H4 (cell line): ENCODE data around the gene NFX1. TPM values are rescaled to one million over a fixed set of nuclear protein-coding genes. Genes with fewer than 3 reads are reported as not detected.

Experiments
- DNase-seq: peaks from one replicate; pipeline ENCODE4 v3.0.0-alpha.2; 2015; ENCODE audit warnings: low spot score
- total RNA-seq: library from RNA; depleted of rRNA; stranded (reverse); fragments of >200 nt; shearing (Covaris generic); gene quantifications from 2 replicates; pipeline ENCODE4 v1.2.3, GENCODE V29; 2014; rRNA removed

Gene NFX1
- 15.2 and 19.8 TPM in 2 replicates for total RNA-seq

DNA sequence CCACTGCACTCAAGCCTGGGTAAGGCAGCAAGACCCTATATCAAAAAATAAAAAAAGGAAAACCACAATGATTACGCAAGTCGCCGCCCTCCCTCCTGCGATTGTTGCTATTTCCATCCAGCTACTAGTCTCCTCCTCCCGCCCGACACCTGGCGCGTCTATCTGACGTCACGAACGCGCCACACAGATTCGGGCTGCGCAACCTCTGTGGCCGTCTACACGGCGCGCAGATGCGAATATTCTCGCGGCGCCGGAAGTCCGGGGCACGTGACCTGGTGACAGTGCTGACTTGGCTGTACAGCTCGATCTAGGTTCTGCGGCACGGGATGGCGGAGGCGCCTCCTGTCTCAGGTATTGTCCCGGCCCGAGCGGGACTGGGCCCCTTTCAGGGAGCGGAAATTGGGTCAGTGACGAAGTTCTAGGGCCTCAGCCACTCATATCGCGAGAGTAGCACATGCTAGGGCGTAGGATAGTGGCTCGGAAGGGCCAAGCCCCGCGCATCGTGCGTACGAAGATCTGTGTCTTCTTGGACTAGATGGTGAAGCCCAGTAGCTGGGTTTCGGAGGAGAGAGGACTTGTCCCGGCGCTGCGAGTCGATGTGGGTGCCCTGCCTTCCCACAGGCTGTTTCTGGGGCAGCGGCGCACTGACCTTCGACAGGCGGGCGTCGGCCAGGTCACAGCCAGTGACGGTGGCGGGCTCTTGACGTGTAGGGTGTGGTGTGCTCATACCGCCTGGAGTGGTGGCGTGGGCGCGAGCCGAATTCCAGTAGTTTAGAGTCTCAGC lies at the start of gene NFX1:
TSS of gene NFX1 (plus strand) at position 270 of the 784 bp plus-strand sequence. CDS start at position 327, 57 bp downstream.
- peak; percentile 98 for DNase-seq

- no peak for DNase-seq
These were observed 49.0 kb upstream of the NFX1 start for GRCh38 chr9:33241298-33241697.

GRCh38 chr9:33242609-33243134 lies 47.6 kb upstream of the NFX1 start:
- no peak for DNase-seq

DNA sequence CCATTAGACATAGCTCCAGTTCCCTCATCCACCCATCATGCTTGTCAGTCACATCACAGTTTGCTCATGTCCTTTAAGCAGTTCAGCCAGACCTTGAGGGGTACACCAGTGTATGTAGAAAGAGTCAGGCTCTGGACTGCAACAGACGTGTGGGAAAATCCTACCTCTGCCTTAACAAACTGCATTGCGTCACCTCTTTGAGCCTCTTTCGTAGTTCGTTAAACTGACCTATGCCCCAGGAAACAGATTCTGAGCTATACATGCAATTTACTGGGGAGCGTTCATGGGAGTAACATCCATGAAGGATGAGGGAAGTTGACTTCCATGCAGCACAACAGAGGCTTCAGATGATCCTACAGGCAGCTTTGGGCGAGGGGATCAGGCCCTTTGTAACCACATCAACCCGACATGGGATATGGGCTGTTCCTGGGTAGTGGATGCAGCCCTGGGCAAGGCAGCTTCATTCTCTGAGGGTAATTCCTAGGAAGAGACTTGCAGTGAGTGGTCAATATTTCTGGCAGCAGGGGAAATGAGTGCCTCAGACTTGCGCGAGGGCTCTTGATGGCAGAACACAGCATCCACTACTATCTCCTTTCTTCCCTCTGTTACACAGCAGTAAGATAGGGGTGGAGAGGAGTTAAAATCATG lies 46.1 kb upstream of the NFX1 start:
- no peak for DNase-seq

DNA sequence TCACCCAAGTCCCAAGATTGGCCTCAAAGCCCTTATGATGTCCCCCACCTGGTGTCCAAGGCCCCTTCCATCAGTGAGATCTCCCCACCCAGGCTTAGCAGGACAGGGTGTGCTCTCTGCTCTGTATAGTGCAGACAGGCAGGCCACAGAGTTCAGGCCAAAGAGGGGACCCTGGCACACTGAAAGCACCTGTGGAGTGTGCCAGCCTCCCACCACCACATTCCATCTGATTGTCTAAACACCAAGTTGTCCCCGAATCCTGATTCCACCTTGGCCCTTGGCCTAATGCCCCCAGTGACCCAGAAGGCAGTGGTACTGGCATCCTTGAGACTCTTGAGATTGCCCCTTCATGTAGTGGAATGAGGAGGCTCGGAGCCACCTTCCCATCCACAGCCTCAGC lies 45.0 kb upstream of the NFX1 start:
- no peak for DNase-seq

GRCh38 chr9:33246269-33246860 lies 44.0 kb upstream of the NFX1 start:
- DNase-seq: no peak

- DNase-seq: no peak
These were observed 41.7 kb upstream of the NFX1 start for GRCh38 chr9:33248606-33249005.

DNA sequence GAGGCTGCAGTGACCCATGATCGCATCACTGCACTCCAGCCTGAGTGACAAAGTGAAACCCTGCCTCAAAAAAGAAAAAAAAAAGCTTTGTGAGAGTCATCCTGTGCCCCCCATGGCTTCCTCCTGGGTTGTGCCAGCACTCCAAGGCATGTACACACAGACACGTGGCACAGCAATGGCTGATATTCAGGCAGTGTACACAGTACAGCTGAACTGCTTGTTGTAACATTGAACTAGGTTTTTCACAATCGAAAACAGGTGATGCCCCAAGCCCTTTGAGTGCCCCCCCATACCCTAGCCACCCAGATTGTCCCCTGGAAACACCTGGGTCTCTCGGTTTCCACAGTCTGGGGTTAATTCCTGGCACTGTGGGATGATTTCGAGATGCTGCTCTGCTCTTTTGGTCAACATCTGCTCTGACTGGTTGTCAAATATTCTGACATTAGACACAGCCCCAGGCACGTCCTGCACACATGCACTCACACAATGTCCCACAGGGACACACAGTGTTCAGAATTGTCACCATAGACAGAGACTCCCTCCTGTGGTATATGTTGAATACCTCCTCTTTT lies 41.1 kb upstream of the NFX1 start:
- DNase-seq: no peak

- no peak for DNase-seq
These were observed 40.3 kb upstream of the NFX1 start for GRCh38 chr9:33249983-33250382.

- DNase-seq: no peak
These were observed 39.8 kb upstream of the NFX1 start for GRCh38 chr9:33250458-33250995.

DNA sequence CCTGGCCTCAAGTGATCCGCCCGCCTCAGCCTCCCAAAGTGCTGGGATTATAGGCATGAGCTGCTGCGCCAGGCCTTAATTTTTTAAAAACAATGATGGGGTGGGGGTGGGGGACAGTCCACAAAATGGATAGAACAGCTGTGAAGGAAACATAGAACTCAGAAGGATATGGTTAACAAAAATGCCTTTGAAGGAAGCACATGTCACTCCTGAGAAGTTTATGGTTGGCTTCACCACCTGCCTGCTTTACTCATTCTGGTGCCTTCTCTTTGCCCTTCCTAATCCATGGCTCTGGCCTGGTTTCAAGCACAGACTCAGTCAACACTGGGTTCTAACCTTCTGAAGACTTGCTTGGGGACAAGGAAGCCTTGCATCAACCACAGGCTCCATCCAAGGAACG lies 36.1 kb upstream of the NFX1 start:
- no peak for DNase-seq

- DNase-seq: no peak
These were observed 35.3 kb upstream of the NFX1 start for GRCh38 chr9:33255014-33255413.

- no peak for DNase-seq
These were observed 34.8 kb upstream of the NFX1 start for GRCh38 chr9:33255471-33255870.

- no peak for DNase-seq
These were observed 34.1 kb upstream of the NFX1 start for GRCh38 chr9:33256236-33256635.

DNA sequence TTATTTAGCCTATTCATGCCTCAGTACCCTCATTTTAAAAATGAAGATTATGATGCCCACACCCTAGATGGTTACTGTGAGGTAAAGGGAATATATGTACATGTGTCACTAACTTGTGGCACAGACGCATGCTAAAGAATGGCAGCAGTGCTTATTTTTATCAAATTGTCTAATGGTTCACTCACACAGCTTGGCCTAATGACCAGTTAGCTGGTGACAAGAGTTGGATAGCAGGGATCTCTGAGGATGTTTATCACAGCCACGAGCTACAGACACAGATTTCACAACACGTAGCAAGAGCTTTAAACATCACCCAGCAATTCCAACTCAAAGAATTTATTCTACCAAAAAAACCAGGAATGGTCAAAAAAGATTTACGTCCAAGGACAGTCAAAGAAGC lies 33.0 kb upstream of the NFX1 start:
- no peak for DNase-seq

- no peak for DNase-seq
These were observed 29.9 kb upstream of the NFX1 start for GRCh38 chr9:33260372-33260771.

DNA sequence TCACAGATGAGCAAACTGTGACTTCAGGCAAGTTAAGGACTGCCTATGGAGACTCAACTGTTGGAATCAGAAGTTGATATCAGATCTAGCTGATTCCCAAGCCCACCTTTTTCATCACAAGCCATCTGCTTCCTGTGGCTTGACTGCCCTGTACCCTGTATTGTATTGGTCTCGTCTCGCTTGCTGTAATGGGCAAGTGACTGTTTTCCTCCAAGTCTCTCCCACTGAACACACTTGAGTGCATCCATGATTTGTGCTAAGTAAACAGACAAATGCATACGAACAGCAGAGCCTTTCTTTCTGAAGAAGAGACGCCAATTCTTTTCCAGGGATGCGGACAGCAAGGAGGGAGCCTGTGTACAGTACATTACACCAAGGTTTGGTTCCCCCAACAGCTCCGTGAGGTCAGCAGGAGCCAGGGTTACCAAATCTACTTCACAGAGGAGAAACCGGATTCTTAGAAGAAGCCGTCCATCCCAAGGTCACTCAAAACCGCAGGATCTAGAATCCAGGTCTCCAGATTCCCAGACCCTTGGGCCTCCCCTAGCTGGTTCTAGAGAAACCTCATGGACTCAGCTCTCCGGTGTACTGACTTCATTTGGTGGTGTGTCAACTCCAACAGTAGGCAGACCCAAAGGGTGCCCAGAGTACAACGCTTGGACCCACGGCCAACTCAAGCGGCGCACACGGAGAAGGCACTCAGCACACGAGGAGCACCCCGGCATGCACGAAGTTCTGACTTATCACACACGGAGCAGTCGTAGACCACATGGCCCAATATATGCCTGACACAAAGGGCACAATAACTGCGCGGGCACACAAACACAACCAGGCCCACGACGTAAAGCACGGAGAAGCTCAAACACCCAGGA lies 26.9 kb upstream of the NFX1 start:
- DNase-seq: no peak

GRCh38 chr9:33264003-33264472 lies 26.3 kb upstream of the NFX1 start:
- DNase-seq: no peak

DNA sequence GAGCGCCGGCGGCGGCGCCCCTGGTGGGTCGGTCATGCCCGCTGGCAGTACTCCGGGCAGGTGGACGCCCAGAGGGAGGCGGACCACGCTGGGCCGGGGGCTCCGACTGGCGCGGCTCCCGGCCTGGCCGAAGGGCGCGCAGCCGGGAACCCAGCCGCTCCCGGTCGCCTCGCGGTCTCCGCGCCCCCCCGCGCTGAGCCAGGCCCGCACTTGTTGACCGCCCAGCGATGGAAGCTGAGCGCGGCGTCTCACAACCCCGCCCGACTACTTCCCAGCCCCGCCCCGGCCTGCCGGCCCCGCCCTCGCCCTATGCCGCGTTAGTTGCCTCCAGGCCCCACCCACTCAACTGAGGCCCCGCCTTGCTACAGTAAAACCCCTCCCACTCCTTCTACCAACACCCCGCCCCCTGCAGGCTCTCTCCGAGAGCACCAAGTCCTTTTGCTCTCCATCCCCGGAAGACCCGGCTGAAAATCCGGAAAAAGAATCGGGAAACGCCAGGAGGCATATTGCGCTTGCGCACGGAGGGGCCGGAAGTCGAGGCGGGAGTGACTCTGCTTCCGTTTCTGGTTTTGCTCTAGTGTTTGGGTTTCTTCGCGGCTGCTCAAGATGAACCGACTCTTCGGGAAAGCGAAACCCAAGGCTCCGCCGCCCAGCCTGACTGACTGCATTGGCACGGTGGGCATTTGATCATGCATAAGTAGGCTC lies 25.7 kb upstream of the NFX1 start, which contains the start of the genes BAG1 and CHMP5:
TSS of gene BAG1 (minus strand) at position 236 of the 705 bp plus-strand sequence.
TSS of gene CHMP5 (plus strand) at position 577 of the 705 bp plus-strand sequence. CDS start at position 607, 30 bp downstream.
- DNase-seq: peak; percentile 96
